Fibroblast of skin of left quadriceps (primary cell): ENCODE measurements around the gene SLC3A2.

Source experiments
- DNase-seq, 2 experiments: peaks; one replicate each; pipeline ENCODE4 v3.0.0-alpha.2; 2013; ENCODE audit warnings: low read depth in 2 of 2

The SLC3A2 gene

GRCh38 chr11:62880231-62880802 lies 379 bp upstream of the SLC3A2 start:
- DNase-seq: peak; percentile 29 to 34

- peak; percentile 97 for DNase-seq
Observed at GRCh38 chr11:62881579-62882430, 1.1 kb downstream of the SLC3A2 start.

- no peak for DNase-seq
Observed at GRCh38 chr11:62882431-62882749, 1.7 kb downstream of the SLC3A2 start.

GRCh38 chr11:62882788-62883501 lies 2.2 kb downstream of the SLC3A2 start:
- no peak for DNase-seq

- no peak for DNase-seq
Observed at GRCh38 chr11:62883673-62884072, 3.0 kb downstream of the SLC3A2 start.

GRCh38 chr11:62885137-62885750 lies 4.5 kb downstream of the SLC3A2 start:
- DNase-seq: no peak

- DNase-seq: no peak
Observed at GRCh38 chr11:62888406-62888805, 7.7 kb downstream of the SLC3A2 start.

GRCh38 chr11:62889126-62889483 lies 8.4 kb downstream of the SLC3A2 start:
- DNase-seq: no peak

GRCh38 chr11:62889484-62890437 lies 9.1 kb downstream of the SLC3A2 start:
- peak in 1 of 2 experiments; percentile 18 for DNase-seq

- no peak for DNase-seq
Observed at GRCh38 chr11:62892077-62892922, 11.6 kb downstream of the SLC3A2 start.

- no peak for DNase-seq
Observed at GRCh38 chr11:62895501-62895900, 14.8 kb downstream of the SLC3A2 start.

GRCh38 chr11:62896049-62896448 lies 15.4 kb downstream of the SLC3A2 start:
- DNase-seq: no peak

- DNase-seq: no peak
Observed at GRCh38 chr11:62897311-62897710, 16.6 kb downstream of the SLC3A2 start.

- DNase-seq: no peak
Observed at GRCh38 chr11:62898027-62898426, 17.3 kb downstream of the SLC3A2 start.

GRCh38 chr11:62902932-62903331 lies 22.2 kb downstream of the SLC3A2 start:
- DNase-seq: no peak

- no peak for DNase-seq
Observed at GRCh38 chr11:62905296-62905695, 24.6 kb downstream of the SLC3A2 start.

GRCh38 chr11:62905927-62906531 lies 25.3 kb downstream of the SLC3A2 start:
- DNase-seq: peak; percentile 55 to 61

GRCh38 chr11:62908468-62909072 lies 27.9 kb downstream of the SLC3A2 start:
- no peak for DNase-seq

GRCh38 chr11:62909107-62909894 lies 28.6 kb downstream of the SLC3A2 start:
- DNase-seq: peak; percentile 28 to 32
